H1 (cell line): ENCODE data around the gene DSCAM. TPM values are rescaled to one million over a fixed set of nuclear protein-coding genes. Genes with fewer than 3 reads are reported as not detected.

ENCODE experiments used
- BACH1 ChIP-seq: IDR thresholded peaks from 2 replicates; pipeline ENCODE4 v1.6.1; 2012; ENCODE audit warnings: low read length, improper control_type of control experiment
- CBX5 ChIP-seq: fragments of 300-800, 300-1000 bp; sonication (generic); IDR thresholded peaks from 2 replicates; pipeline ENCODE4 v1.7.1; 2016; ENCODE audit warnings: antibody characterized with exemption, low read length, low read depth
- CHD7 ChIP-seq: fragments of 300-600 bp; sonication (generic); IDR thresholded peaks from 2 replicates; pipeline ENCODE4 v1.7.1; 2012; ENCODE audit warnings: low read length, moderate library complexity, mild to moderate bottlenecking, inconsistent platforms; ENCODE audit not compliant: insufficient replicate concordance
- KDM1A ChIP-seq: fragments of 200-600, 300-600 bp; sonication (generic); IDR thresholded peaks from 2 replicates; pipeline ENCODE4 v1.7.1; 2016; ENCODE audit warnings: mild to moderate bottlenecking, low read length, borderline replicate concordance
- POLR2A ChIP-seq, 2 experiments: IDR thresholded peaks; 1 replicate in 1 of 2; 2 replicates in 1 of 2; pipeline ENCODE4 v1.6.1; 2011; ENCODE audit warnings: low read depth in 2 of 2, low read length in 2 of 2, mild to moderate bottlenecking in 2 of 2; ENCODE audit errors: control extremely low read depth in 1 of 2
- TAF7 ChIP-seq: optimal IDR thresholded peaks from 2 replicates; pipeline ENCODE3; 2011; ENCODE audit warnings: low read depth, mild to moderate bottlenecking, inconsistent platforms, low read length, moderate library complexity, borderline replicate concordance
- polyA plus RNA-seq, 7 experiments: library from polyadenylated mRNA; depleted of rRNA in 3 of 7; stranded (reverse) in 5 of 7; unstranded in 2 of 7; fragments of >200 nt in 5 of 7; fragments of 200-250 nt in 2 of 7; gene quantifications; 1 replicate in 5 of 7; 2 replicates in 1 of 7; 4 replicates in 1 of 7; pipeline versions ENCODE4 v1.2.1 to v1.2.3, GENCODE V29; 2011 to 2013; ENCODE audit warnings: missing spikeins in 2 of 7, mixed read lengths in 2 of 7
- total RNA-seq: library from RNA; stranded (reverse); fragmentation: NEBNext Ultra II Directional; extraction: Animal tissue kit (Norgen Biotek cat#: 25700); gene quantifications from 2 replicates; pipeline ENCODE4 v1.2.1, GENCODE V29; 2021

Gene DSCAM
- total and polyA plus RNA-seq, 2 of the 8 experiments (the other 6 are each of a cell fraction or from before 2014, with no cell fraction given) = 0.02 to 0.15 TPM

GRCh38 chr21:40603774-40604173 lies 243.2 kb downstream of the DSCAM start (continued):
- TF ChIP-seq CHD7 (no peak), CBX5 (no peak), POLR2A (IDR thresholded peaks at IDR 0.05; ENCODE audit: control extremely low read depth in 1 of 2, low read depth in 2 of 2, low read length in 2 of 2) (no peak), KDM1A (no peak), BACH1 (no peak), TAF7 (no peak)
- TF ChIP-seq, all 59 proteins: peak for 0
